Measurements from ENCODE around the gene GPD1L. TPM values are rescaled to one million over a fixed set of nuclear protein-coding genes. Genes with fewer than 3 reads are reported as not detected.

Gene GPD1L
- total and polyA plus RNA-seq, 2 of the 13 experiments (the other 11 are each of a cell fraction or from before 2014, with no cell fraction given): 4.9 to 13.7 TPM

DNA sequence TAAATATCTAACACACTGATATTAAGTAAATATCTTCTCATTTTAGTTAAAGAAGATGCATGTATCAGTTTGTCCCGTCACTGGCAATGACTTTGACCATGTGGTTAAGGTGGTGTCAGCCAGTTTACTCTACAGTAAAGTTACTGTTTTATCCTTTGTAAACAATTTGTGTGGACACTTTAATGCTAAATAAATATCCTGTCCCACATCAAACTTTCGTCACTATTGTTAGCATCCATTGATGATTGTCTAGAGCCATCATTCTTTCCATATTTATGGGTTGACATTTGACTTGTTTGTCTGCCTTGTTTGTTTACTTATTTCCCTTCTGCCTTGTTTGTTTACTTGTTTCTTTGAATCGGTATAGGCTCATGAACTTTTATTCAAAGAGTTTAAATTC, 11.0 kb upstream of the GPD1L start (continued):
- TF ChIP-seq SAP130 (CRISPR knock-in tag; IDR thresholded peaks at IDR 0.05; ENCODE audit: low read depth): peak; percentile 75
- 0 out of 2 replicates have a peak, but pooled peaks have one; percentile 59 for TF ChIP-seq NFKBIZ (CRISPR knock-in tag; IDR thresholded peaks at IDR 0.05)
- peak; percentile 98 for TF ChIP-seq SKI (IDR thresholded peaks at IDR 0.05; ENCODE audit: partially characterized antibody)
- TF ChIP-seq KDM5B (CRISPR knock-in tag; IDR thresholded peaks at IDR 0.05; ENCODE audit: borderline replicate concordance): no peak
- TF ChIP-seq IRF2 (CRISPR knock-in tag; IDR thresholded peaks at IDR 0.05): peak; percentile 43; the same call in 1 of the 2 replicates
- TF ChIP-seq SNAI1 (CRISPR knock-in tag; IDR thresholded peaks at IDR 0.05; ENCODE audit: borderline replicate concordance): no peak
- TF ChIP-seq AGO2 (optimal IDR thresholded peaks at IDR 0.05; ENCODE audit: low read depth, low read length): no peak
- TF ChIP-seq KAT2B (IDR thresholded peaks at IDR 0.05; ENCODE audit: borderline replicate concordance, low read depth, low read length): no peak
- TF ChIP-seq, protein P1, sequence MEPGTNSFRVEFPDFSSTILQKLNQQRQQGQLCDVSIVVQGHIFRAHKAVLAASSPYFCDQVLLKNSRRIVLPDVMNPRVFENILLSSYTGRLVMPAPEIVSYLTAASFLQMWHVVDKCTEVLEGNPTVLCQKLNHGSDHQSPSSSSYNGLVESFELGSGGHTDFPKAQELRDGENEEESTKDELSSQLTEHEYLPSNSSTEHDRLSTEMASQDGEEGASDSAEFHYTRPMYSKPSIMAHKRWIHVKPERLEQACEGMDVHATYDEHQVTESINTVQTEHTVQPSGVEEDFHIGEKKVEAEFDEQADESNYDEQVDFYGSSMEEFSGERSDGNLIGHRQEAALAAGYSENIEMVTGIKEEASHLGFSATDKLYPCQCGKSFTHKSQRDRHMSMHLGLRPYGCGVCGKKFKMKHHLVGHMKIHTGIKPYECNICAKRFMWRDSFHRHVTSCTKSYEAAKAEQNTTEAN (CRISPR knock-in tag; conservative IDR thresholded peaks at IDR 0.05): no peak
- TF ChIP-seq ZMYM4 (CRISPR knock-in tag; IDR thresholded peaks at IDR 0.05): no peak
- TF ChIP-seq, protein P2, sequence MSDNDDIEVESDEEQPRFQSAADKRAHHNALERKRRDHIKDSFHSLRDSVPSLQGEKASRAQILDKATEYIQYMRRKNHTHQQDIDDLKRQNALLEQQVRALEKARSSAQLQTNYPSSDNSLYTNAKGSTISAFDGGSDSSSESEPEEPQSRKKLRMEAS (IDR thresholded peaks at IDR 0.05): peak; percentile 45; the same call in 1 of the 2 replicates
- peak; percentile 99 for TF ChIP-seq FOXA3 (CRISPR knock-in tag; IDR thresholded peaks at IDR 0.05)
- TF ChIP-seq EP300 (IDR thresholded peaks at IDR 0.05; ENCODE audit: low read depth in 2 of 2, low read length in 2 of 2): peak in 1 of 2 experiments; percentile 70; a peak in 1 of 4 replicates
- TF ChIP-seq EP300 (CRISPR knock-in tag; IDR thresholded peaks at IDR 0.05; ENCODE audit: borderline replicate concordance): 0 out of 2 replicates have a peak, but pooled peaks have one; percentile 13
- TF ChIP-seq KLF6 (CRISPR knock-in tag; IDR thresholded peaks at IDR 0.05): 0 out of 2 replicates have a peak, but pooled peaks have one; percentile 34
- TF ChIP-seq RARG (CRISPR knock-in tag; IDR thresholded peaks at IDR 0.05; ENCODE audit: low read depth): no peak
- TF ChIP-seq EHMT2 (IDR thresholded peaks at IDR 0.05; ENCODE audit: borderline replicate concordance, low read depth, low read length): no peak
- TF ChIP-seq, protein P3, sequence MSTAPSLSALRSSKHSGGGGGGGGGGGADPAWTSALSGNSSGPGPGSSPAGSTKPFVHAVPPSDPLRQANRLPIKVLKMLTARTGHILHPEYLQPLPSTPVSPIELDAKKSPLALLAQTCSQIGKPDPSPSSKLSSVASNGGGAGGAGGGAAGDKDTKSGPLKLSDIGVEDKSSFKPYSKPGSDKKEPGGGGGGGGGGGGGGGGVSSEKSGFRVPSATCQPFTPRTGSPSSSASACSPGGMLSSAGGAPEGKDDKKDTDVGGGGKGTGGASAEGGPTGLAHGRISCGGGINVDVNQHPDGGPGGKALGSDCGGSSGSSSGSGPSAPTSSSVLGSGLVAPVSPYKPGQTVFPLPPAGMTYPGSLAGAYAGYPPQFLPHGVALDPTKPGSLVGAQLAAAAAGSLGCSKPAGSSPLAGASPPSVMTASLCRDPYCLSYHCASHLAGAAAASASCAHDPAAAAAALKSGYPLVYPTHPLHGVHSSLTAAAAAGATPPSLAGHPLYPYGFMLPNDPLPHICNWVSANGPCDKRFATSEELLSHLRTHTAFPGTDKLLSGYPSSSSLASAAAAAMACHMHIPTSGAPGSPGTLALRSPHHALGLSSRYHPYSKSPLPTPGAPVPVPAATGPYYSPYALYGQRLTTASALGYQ (CRISPR knock-in tag; IDR thresholded peaks at IDR 0.05): peak; percentile 35; the same call in 1 of the 2 replicates
- no peak for TF ChIP-seq HOXD1 (CRISPR knock-in tag; IDR thresholded peaks at IDR 0.05)
- TF ChIP-seq ZNF317 (CRISPR knock-in tag; IDR thresholded peaks at IDR 0.05): no peak
- TF ChIP-seq, protein P4, sequence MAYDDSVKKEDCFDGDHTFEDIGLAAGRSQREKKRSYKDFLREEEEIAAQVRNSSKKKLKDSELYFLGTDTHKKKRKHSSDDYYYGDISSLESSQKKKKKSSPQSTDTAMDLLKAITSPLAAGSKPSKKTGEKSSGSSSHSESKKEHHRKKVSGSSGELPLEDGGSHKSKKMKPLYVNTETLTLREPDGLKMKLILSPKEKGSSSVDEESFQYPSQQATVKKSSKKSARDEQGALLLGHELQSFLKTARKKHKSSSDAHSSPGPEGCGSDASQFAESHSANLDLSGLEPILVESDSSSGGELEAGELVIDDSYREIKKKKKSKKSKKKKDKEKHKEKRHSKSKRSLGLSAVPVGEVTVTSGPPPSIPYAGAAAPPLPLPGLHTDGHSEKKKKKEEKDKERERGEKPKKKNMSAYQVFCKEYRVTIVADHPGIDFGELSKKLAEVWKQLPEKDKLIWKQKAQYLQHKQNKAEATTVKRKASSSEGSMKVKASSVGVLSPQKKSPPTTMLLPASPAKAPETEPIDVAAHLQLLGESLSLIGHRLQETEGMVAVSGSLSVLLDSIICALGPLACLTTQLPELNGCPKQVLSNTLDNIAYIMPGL (CRISPR knock-in tag; IDR thresholded peaks at IDR 0.05; ENCODE audit: borderline replicate concordance in 1 of 2, low read depth in 1 of 2): peak in 1 of 2 experiments; percentile 38; a peak in 1 of 4 replicates
- no peak for TF ChIP-seq JUND (CRISPR knock-in tag; IDR thresholded peaks at IDR 0.05)
- no peak for TF ChIP-seq CENPT (CRISPR knock-in tag; IDR thresholded peaks at IDR 0.05; ENCODE audit: low read depth)
- 0 out of 2 replicates have a peak, but pooled peaks have one; percentile 48 for TF ChIP-seq FOXK2 (IDR thresholded peaks at IDR 0.05)
- peak; percentile 81 for TF ChIP-seq BCL6 (CRISPR knock-in tag; IDR thresholded peaks at IDR 0.05)
